H1 (cell line): Measurements from ENCODE around the gene LYRM7. TPM values are rescaled to one million over a fixed set of nuclear protein-coding genes. Genes with fewer than 3 reads are reported as not detected.

Source experiments
- CTCF ChIA-PET: fragments of 300-600 bp; sonication (Branson Sonifier 250); formaldehyde crosslinking; loops from one replicate; lab custom pipeline; 2021; ENCODE audit not compliant: partially characterized antibody; lab: Charles Lee
- POLR2A ChIA-PET: fragments of 300-600 bp; sonication (Branson Sonifier 250); formaldehyde crosslinking; loops from one replicate; lab custom pipeline; 2021; ENCODE audit warnings: inconsistent platforms; ENCODE audit not compliant: partially characterized antibody; lab: Charles Lee
- DNase-seq, 2 experiments: peaks; one replicate each; pipeline versions ENCODE4 v3.0.0 to v3.0.0-alpha.2; 2010 to 2022; ENCODE audit warnings: low spot score in 2 of 2, low read depth in 1 of 2, mixed read lengths in 1 of 2
- FAIRE-seq: peaks from 2 replicates; lab custom pipeline; 2011; peaks lifted over from hg19 to GRCh38; lab: Jason Lieb, UNC
- H2AFZ ChIP-seq: 2 replicates; pipeline ENCODE4 v1.8.1; 2012; ENCODE audit warnings: low read length, inconsistent platforms
- H2AK5ac ChIP-seq: 2 replicates; pipeline ENCODE4 v1.6.1; 2013; ENCODE audit warnings: low read depth, low read length
- H2BK120ac ChIP-seq: replicated peaks from 2 replicates; pipeline ENCODE3; 2013; ENCODE audit warnings: low read depth, low read length, inconsistent platforms
- H2BK12ac ChIP-seq: 2 replicates; pipeline ENCODE4 v1.6.1; 2013; ENCODE audit warnings: low read depth, low read length
- H2BK15ac ChIP-seq: 2 replicates; pipeline ENCODE4 v1.6.1; 2013; ENCODE audit warnings: low read length
- H2BK20ac ChIP-seq: 2 replicates; pipeline ENCODE4 v1.6.1; 2013; ENCODE audit warnings: low read length
- H2BK5ac ChIP-seq: 2 replicates; pipeline ENCODE4 v1.6.1; 2013; ENCODE audit warnings: low read depth, low read length
- H3K14ac ChIP-seq: 2 replicates; pipeline ENCODE4 v1.6.1; 2013; ENCODE audit warnings: inconsistent platforms; ENCODE audit not compliant: insufficient read length
- H3K18ac ChIP-seq: 2 replicates; pipeline ENCODE4 v1.6.1; 2013; ENCODE audit warnings: low read length; ENCODE audit errors: extremely low read depth
- H3K23ac ChIP-seq: 2 replicates; pipeline ENCODE4 v1.6.1; 2013; ENCODE audit warnings: inconsistent platforms; ENCODE audit not compliant: insufficient read length
- H3K23me2 ChIP-seq: 2 replicates; pipeline ENCODE4 v1.6.1; 2013; ENCODE audit warnings: low read depth, low read length
- H3K27ac ChIP-seq: 2 replicates; pipeline ENCODE4 v1.6.1; 2011; ENCODE audit warnings: low read depth, low read length, inconsistent platforms
- H3K27me3 ChIP-seq, 4 experiments: replicated peaks in 1 of 4; 1 replicate in 1 of 4; 2 replicates in 3 of 4; pipeline versions ENCODE4 v1.6.1 to v1.8.1; 2011 to 2013; ENCODE audit warnings: low read length in 3 of 4, mild to moderate bottlenecking in 3 of 4, inconsistent platforms in 2 of 4, mixed read lengths in 2 of 4, moderate library complexity in 1 of 4; ENCODE audit not compliant: control insufficient read depth in 3 of 4, insufficient read depth in 3 of 4; ENCODE audit errors: extremely low read depth in 1 of 4
- H3K36me3 ChIP-seq, 4 experiments: 2 replicates each; pipeline versions ENCODE4 v1.6.1 to v1.8.1; 2011 to 2013; ENCODE audit warnings: mild to moderate bottlenecking in 4 of 4, low read length in 3 of 4, moderate library complexity in 2 of 4, control low read depth in 1 of 4, inconsistent platforms in 1 of 4; ENCODE audit not compliant: insufficient read depth in 4 of 4, control insufficient read depth in 2 of 4
- H3K4ac ChIP-seq: replicated peaks from 2 replicates; pipeline ENCODE3; 2013; ENCODE audit warnings: low read length, low read depth, mixed read lengths, inconsistent platforms; ENCODE audit not compliant: insufficient read length
- H3K4me1 ChIP-seq, 4 experiments: replicated peaks in 1 of 4; 1 replicate in 1 of 4; 2 replicates in 3 of 4; pipeline versions ENCODE4 v1.6.1 to v1.8.1; 2011 to 2013; ENCODE audit warnings: low read length in 3 of 4, inconsistent platforms in 2 of 4, mixed read lengths in 1 of 4; ENCODE audit not compliant: insufficient read depth in 4 of 4, control insufficient read depth in 3 of 4
- H3K4me2 ChIP-seq, 2 experiments: 2 replicates each; pipeline versions ENCODE4 v1.6.1 to v1.8.1; 2011 to 2013; ENCODE audit warnings: low read depth in 2 of 2, low read length in 2 of 2, control low read depth in 1 of 2, inconsistent platforms in 1 of 2, mild to moderate bottlenecking in 1 of 2; ENCODE audit not compliant: insufficient read depth in 1 of 2
- H3K4me3 ChIP-seq, 4 experiments: fragments of 200-600, 300-600 bp in 1 of 4; sonication (generic), shearing (Covaris generic), sonication (Bioruptor Twin) in 1 of 4; 2 replicates each; pipeline versions ENCODE4 v1.5.1 to v1.8.1; 2011 to 2016; ENCODE audit warnings: low read length in 4 of 4, low read depth in 3 of 4, control low read depth in 2 of 4, inconsistent platforms in 2 of 4, mild to moderate bottlenecking in 2 of 4, mixed read lengths in 1 of 4, moderate library complexity in 1 of 4; ENCODE audit not compliant: insufficient read depth in 2 of 4; ENCODE audit errors: extremely low read depth in 1 of 4
- H3K56ac ChIP-seq: replicated peaks from 2 replicates; pipeline ENCODE3; 2013; ENCODE audit warnings: low read depth, mild to moderate bottlenecking, mixed read lengths, low read length, inconsistent platforms; ENCODE audit not compliant: insufficient read length
- H3K79me1 ChIP-seq: 2 replicates; pipeline ENCODE4 v1.6.1; 2013; ENCODE audit warnings: low read depth, low read length, control low read depth
- H3K79me2 ChIP-seq, 2 experiments: 2 replicates each; pipeline versions ENCODE4 v1.6.1 to v1.8.1; 2012 to 2013; ENCODE audit warnings: low read length in 2 of 2, mild to moderate bottlenecking in 2 of 2, inconsistent platforms in 1 of 2; ENCODE audit not compliant: insufficient read depth in 2 of 2, control insufficient read depth in 1 of 2
- H3K9ac ChIP-seq, 4 experiments: replicated peaks in 1 of 4; 1 replicate in 1 of 4; 2 replicates in 3 of 4; pipeline versions ENCODE4 v1.6.1 to v1.8.1; 2011 to 2013; ENCODE audit warnings: low read depth in 3 of 4, low read length in 3 of 4, control low read depth in 2 of 4, mild to moderate bottlenecking in 2 of 4, moderate library complexity in 2 of 4, inconsistent platforms in 1 of 4; ENCODE audit errors: extremely low read depth in 1 of 4
- H3K9me3 ChIP-seq, 2 experiments: 2 replicates each; pipeline versions ENCODE4 v1.6.1 to v1.8.1; 2012 to 2013; ENCODE audit warnings: mild to moderate bottlenecking in 2 of 2, moderate library complexity in 2 of 2, control low read depth in 1 of 2, inconsistent platforms in 1 of 2, low read depth in 1 of 2, low read length in 1 of 2, mixed read lengths in 1 of 2; ENCODE audit not compliant: insufficient read depth in 2 of 2
- H4K20me1 ChIP-seq, 2 experiments: replicated peaks in 1 of 2; 2 replicates each; pipeline versions ENCODE3 to v1.8.1; 2011 to 2013; ENCODE audit warnings: inconsistent platforms in 2 of 2, low read length in 2 of 2, mild to moderate bottlenecking in 1 of 2; ENCODE audit not compliant: insufficient read depth in 2 of 2, control insufficient read depth in 1 of 2
- H4K5ac ChIP-seq: 2 replicates; pipeline ENCODE4 v1.6.1; 2013; ENCODE audit warnings: low read length, low read depth, mixed read lengths, inconsistent platforms; ENCODE audit not compliant: insufficient read length
- H4K8ac ChIP-seq: 2 replicates; pipeline ENCODE4 v1.8.0; 2013; ENCODE audit warnings: mild to moderate bottlenecking, moderate library complexity, low read length, inconsistent platforms; ENCODE audit not compliant: insufficient read depth; ENCODE audit errors: extremely low read depth
- H4K91ac ChIP-seq: replicated peaks from 2 replicates; pipeline ENCODE3; 2013; ENCODE audit warnings: low read length, mixed read lengths, inconsistent platforms; ENCODE audit not compliant: insufficient read length
- BCL11A ChIP-seq, 2 experiments: IDR thresholded peaks; one replicate each; pipeline ENCODE4 v1.6.1; 2011; ENCODE audit warnings: low read depth in 2 of 2, low read length in 2 of 2, mild to moderate bottlenecking in 2 of 2
- GTF2F1 ChIP-seq: IDR thresholded peaks from 2 replicates; pipeline ENCODE4 v1.6.1; 2012; ENCODE audit warnings: low read depth, low read length, improper control_type of control experiment, borderline replicate concordance
- POLR2A ChIP-seq, 2 experiments: IDR thresholded peaks; 1 replicate in 1 of 2; 2 replicates in 1 of 2; pipeline ENCODE4 v1.6.1; 2011; ENCODE audit warnings: low read depth in 2 of 2, low read length in 2 of 2, mild to moderate bottlenecking in 2 of 2; ENCODE audit errors: control extremely low read depth in 1 of 2
- POU5F1 ChIP-seq: IDR thresholded peaks from 2 replicates; pipeline ENCODE4 v1.6.1; 2011; ENCODE audit warnings: low read depth, mild to moderate bottlenecking, low read length, moderate library complexity
- RXRA ChIP-seq: IDR thresholded peaks from 2 replicates; pipeline ENCODE4 v1.6.1; 2011; ENCODE audit warnings: low read depth, mild to moderate bottlenecking, low read length, moderate library complexity; ENCODE audit not compliant: insufficient read depth
- SIX5 ChIP-seq: IDR thresholded peaks from 2 replicates; pipeline ENCODE4 v1.6.1; 2011; ENCODE audit warnings: mild to moderate bottlenecking, low read depth, low read length
- ZNF274 ChIP-seq: IDR thresholded peaks from 2 replicates; pipeline ENCODE4 v1.7.0; 2012; ENCODE audit warnings: low read length, borderline replicate concordance; ENCODE audit errors: extremely low read depth
- WGBS, 2 experiments: shearing (Covaris generic) in 1 of 2; methylation state at CpG; one replicate each; pipeline versions ENCODE4 v1.1.6 to v1.1.7; 2013 to 2015; ENCODE audit warnings: low lambda C conversion rate in 2 of 2, mixed read lengths in 2 of 2, inconsistent platforms in 1 of 2, low coverage in 1 of 2, missing lambda C conversion rate in 1 of 2; ENCODE audit not compliant: insufficient replicate concordance in 2 of 2, insufficient coverage in 1 of 2, insufficient read length in 1 of 2; ENCODE audit errors: extremely low coverage in 1 of 2, missing lambda C conversion rate in 1 of 2; 5-methylcytosine and 5-hydroxymethylcytosine counted together
- polyA plus RNA-seq, 7 experiments: library from polyadenylated mRNA; depleted of rRNA in 3 of 7; stranded (reverse) in 5 of 7; unstranded in 2 of 7; fragments of >200 nt in 5 of 7; fragments of 200-250 nt in 2 of 7; gene quantifications; 1 replicate in 5 of 7; 2 replicates in 1 of 7; 4 replicates in 1 of 7; pipeline versions ENCODE4 v1.2.1 to v1.2.3, GENCODE V29; 2011 to 2013; ENCODE audit warnings: missing spikeins in 2 of 7, mixed read lengths in 2 of 7
- total RNA-seq: library from RNA; stranded (reverse); fragmentation: NEBNext Ultra II Directional; extraction: Animal tissue kit (Norgen Biotek cat#: 25700); gene quantifications from 2 replicates; pipeline ENCODE4 v1.2.1, GENCODE V29; 2021
- TF ChIP-seq, protein P1 (sequence below): IDR thresholded peaks from 2 replicates; pipeline ENCODE4 v1.6.1; 2011; ENCODE audit warnings: low read depth, mild to moderate bottlenecking, low read length; ENCODE audit not compliant: insufficient read depth

LYRM7 gene
- total and polyA plus RNA-seq, 2 of the 8 experiments (the other 6 are each of a cell fraction or from before 2014, with no cell fraction given): 1.9 to 12.6 TPM

GRCh38 chr5:131139321-131139720 lies 31.4 kb upstream of the LYRM7 start:
- no peak overlapping the region for H4K8ac ChIP-seq
- H3K23ac ChIP-seq: no peak overlapping the region
- H3K9me3 ChIP-seq: peaks cover 6 to 8% of the 10 kb centered on the region in 2 experiments; a peak in 2 of 4 replicates
- no peaks in the 10 kb centered on the region for H3K79me1 ChIP-seq
- H3K23me2 ChIP-seq: no peaks in the 10 kb centered on the region
- no peak overlapping the region for H2AK5ac ChIP-seq
- no peak overlapping the region for H3K14ac ChIP-seq
- H3K4me3 ChIP-seq: no peak overlapping the region
- no peak overlapping the region for H2BK15ac ChIP-seq
- no peaks in the 10 kb centered on the region for H3K79me2 ChIP-seq
- no peaks in the 10 kb centered on the region for H3K4me1 ChIP-seq
- ChIA-PET POLR2A (no interaction called here), CTCF (no interaction called here)
- no peaks in the 10 kb centered on the region for H3K36me3 ChIP-seq
- FAIRE-seq (no peak), DNase-seq (no peak)
- no peak overlapping the region for H3K9ac ChIP-seq
- no peak overlapping the region for H4K91ac ChIP-seq
- no peak overlapping the region for H2BK20ac ChIP-seq
- H3K4ac ChIP-seq: no peak overlapping the region
- H3K4me2 ChIP-seq: no peak overlapping the region
- no peak overlapping the region for H2AFZ ChIP-seq
- no peak overlapping the region for H3K27ac ChIP-seq
- no peaks in the 10 kb centered on the region for H3K27me3 ChIP-seq
- no peak overlapping the region for H3K56ac ChIP-seq
- 88% methylated on average over 2 of the region's 2 CpGs; no CpG with 5 or more reads in 1 of the 2 experiments for WGBS, 2 experiments
- H3K18ac ChIP-seq: no peak overlapping the region
- H2BK12ac ChIP-seq: no peak overlapping the region
- H2BK5ac ChIP-seq: no peak overlapping the region
- no peak overlapping the region for H2BK120ac ChIP-seq
- H4K5ac ChIP-seq: no peak overlapping the region
- no peaks in the 10 kb centered on the region for H4K20me1 ChIP-seq
- TF ChIP-seq GTF2F1: no peak
- TF ChIP-seq SIX5: no peak
- TF ChIP-seq, protein P1, sequence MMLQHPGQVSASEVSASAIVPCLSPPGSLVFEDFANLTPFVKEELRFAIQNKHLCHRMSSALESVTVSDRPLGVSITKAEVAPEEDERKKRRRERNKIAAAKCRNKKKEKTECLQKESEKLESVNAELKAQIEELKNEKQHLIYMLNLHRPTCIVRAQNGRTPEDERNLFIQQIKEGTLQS: no peak
- no peak for TF ChIP-seq RXRA
- TF ChIP-seq POLR2A (IDR thresholded peaks at IDR 0.05; ENCODE audit: control extremely low read depth in 1 of 2, low read depth in 2 of 2, low read length in 2 of 2): no peak
- TF ChIP-seq ZNF274: no peak
- no peak for TF ChIP-seq BCL11A (IDR thresholded peaks at IDR 0.05; ENCODE audit: low read depth in 2 of 2, low read length in 2 of 2)
- no peak for TF ChIP-seq POU5F1
